ENCODE measurements around the gene REV3L. TPM values are rescaled to one million over a fixed set of nuclear protein-coding genes. Genes with fewer than 3 reads are reported as not detected.

The REV3L gene
- total RNA-seq, 1 experiment from 2014 or later: 5.3 TPM

DNA sequence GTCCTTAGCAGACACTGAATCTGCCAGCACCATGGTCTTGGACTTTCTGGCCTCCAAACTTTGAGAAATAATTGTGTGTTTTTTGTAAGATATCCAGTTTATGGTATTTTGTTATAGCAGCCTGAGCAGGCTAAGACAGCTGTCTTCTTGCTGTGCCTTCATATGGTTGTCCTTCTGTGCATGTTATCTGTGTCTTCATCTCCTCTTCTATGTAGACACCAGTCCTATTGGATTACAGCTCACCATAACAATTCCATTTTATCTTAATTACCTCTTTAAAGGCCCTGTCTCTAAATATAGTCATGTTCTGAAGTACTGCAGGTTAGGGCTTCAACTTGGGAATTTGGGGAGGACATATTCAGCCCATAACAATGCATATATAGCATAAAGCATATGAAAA, 44.3 kb upstream of the REV3L start:
- Histone ChIP-seq H3K4ac (ENCODE audit: low read depth, low read length) (no peak overlapping the region), H3K79me2 (ENCODE audit: insufficient read depth, low read length) (no peaks in the 10 kb centered on the region), H2AK5ac (ENCODE audit: insufficient read length, low read length) (no peak overlapping the region), H3K18ac (ENCODE audit: insufficient read length, low read depth, low read length) (no peak overlapping the region), H3K14ac (ENCODE audit: insufficient read depth, low read length) (no peak overlapping the region), H2AFZ (ENCODE audit: low read length) (no peak overlapping the region), H4K8ac (replicated peaks; ENCODE audit: insufficient read length, low read depth, low read length) (no peak overlapping the region), H4K5ac (ENCODE audit: insufficient read length, low read depth, low read length) (no peak overlapping the region), H3K27ac (ENCODE audit: insufficient read length, low read depth, low read length) (no peak overlapping the region), H2BK15ac (ENCODE audit: low read depth, low read length) (no peak overlapping the region), H3K9ac (ENCODE audit: extremely low read depth, insufficient read length, low read length) (no peak overlapping the region), H3K9me3 (ENCODE audit: control insufficient read depth, low read depth, low read length) (no peaks in the 10 kb centered on the region), H2BK120ac (ENCODE audit: low read depth, low read length, poor library complexity, severe bottlenecking) (no peak overlapping the region), H2BK12ac (ENCODE audit: insufficient read length, low read depth, low read length) (no peak overlapping the region), H3T11ph (ENCODE audit: low read length) (no peak overlapping the region), H4K20me1 (ENCODE audit: control insufficient read depth, insufficient read depth, insufficient read length) (no peaks in the 10 kb centered on the region), H3K4me2 (ENCODE audit: insufficient read depth, insufficient read length, low read length) (no peak overlapping the region), H3K79me1 (ENCODE audit: insufficient read depth, low read depth, low read length, poor library complexity, severe bottlenecking) (no peaks in the 10 kb centered on the region), H3K56ac (ENCODE audit: insufficient read length, low read depth, low read length) (no peak overlapping the region), H3K23ac (ENCODE audit: insufficient read length, low read depth, low read length) (no peak overlapping the region), H4K91ac (ENCODE audit: insufficient read length, low read depth, low read length) (no peak overlapping the region), H2BK20ac (ENCODE audit: low read depth, low read length, poor library complexity, severe bottlenecking) (no peak overlapping the region), H2BK5ac (ENCODE audit: insufficient read length, low read length) (no peak overlapping the region), H3K27me3 (ENCODE audit: insufficient read depth, low read length) (no peaks in the 10 kb centered on the region), H3K23me2 (ENCODE audit: insufficient read length, low read depth, low read length, poor library complexity, severe bottlenecking) (no peaks in the 10 kb centered on the region), H3K4me1 (ENCODE audit: insufficient read depth, low read length) (peaks cover 5% of the 10 kb centered on the region; the same call in 1 of the 2 replicates)
- no peaks in the 10 kb centered on the region for H3K9me3 Mint-ChIP-seq
- H3K27ac Mint-ChIP-seq: no peak overlapping the region
- peaks cover 28 to 29% of the 10 kb centered on the region in 2 experiments for H3K4me1 Mint-ChIP-seq
- H3K4me3 Mint-ChIP-seq: no peak overlapping the region
- DNase-seq: no peak
- no peaks in the 10 kb centered on the region for H3K27me3 Mint-ChIP-seq (ENCODE audit: low read depth)
- no peaks in the 10 kb centered on the region; a peak in 1 of 7 replicates for H3K36me3 Mint-ChIP-seq (ENCODE audit: insufficient read depth in 1 of 3, low read depth in 3 of 3)
- TF ChIP-seq, protein P1, sequence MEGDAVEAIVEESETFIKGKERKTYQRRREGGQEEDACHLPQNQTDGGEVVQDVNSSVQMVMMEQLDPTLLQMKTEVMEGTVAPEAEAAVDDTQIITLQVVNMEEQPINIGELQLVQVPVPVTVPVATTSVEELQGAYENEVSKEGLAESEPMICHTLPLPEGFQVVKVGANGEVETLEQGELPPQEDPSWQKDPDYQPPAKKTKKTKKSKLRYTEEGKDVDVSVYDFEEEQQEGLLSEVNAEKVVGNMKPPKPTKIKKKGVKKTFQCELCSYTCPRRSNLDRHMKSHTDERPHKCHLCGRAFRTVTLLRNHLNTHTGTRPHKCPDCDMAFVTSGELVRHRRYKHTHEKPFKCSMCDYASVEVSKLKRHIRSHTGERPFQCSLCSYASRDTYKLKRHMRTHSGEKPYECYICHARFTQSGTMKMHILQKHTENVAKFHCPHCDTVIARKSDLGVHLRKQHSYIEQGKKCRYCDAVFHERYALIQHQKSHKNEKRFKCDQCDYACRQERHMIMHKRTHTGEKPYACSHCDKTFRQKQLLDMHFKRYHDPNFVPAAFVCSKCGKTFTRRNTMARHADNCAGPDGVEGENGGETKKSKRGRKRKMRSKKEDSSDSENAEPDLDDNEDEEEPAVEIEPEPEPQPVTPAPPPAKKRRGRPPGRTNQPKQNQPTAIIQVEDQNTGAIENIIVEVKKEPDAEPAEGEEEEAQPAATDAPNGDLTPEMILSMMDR (conservative IDR thresholded peaks at IDR 0.05): no peak

Measured in H9 (cell line).